ENCODE data around the gene SCRN2. TPM values are rescaled to one million over a fixed set of nuclear protein-coding genes. Genes with fewer than 3 reads are reported as not detected.

SCRN2 gene
- total and polyA plus RNA-seq, 4 donors = 13.7 to 44.2 (median 33.7) TPM

DNA sequence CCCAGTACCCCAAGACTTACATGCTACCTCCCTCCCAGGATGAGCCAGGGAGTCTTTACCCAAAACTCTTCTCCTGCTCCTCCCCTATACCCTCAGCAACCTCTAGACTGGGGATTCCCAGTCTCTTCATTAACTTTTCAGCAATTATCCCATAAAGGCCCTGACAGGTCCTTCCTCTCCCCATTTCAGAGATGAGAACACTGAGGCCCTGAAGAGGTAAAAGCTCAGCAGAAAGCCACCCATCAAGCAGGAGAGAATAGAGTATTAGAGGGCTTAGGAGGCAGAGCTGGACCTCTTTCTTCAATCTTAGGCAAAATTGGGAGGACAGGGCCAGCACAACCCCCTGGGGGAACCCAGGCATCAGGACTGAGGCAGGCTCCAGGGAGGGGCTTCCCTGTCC, 15.8 kb upstream of the SCRN2 start:
- Histone ChIP-seq H3K27ac (ENCODE audit: low read depth, low read length) (no peak overlapping the region), H3K27me3 (ENCODE audit: control insufficient read depth, insufficient read depth, low read length) (peaks cover 65% of the 10 kb centered on the region), H3K4me3 (ENCODE audit: low read depth, low read length) (no peak overlapping the region), H3K4me1 (ENCODE audit: control insufficient read depth, insufficient read depth, low read length) (peaks cover 5% of the 10 kb centered on the region), H3K9me3 (ENCODE audit: control insufficient read depth, insufficient read depth, low read length) (no peaks in the 10 kb centered on the region), H3K36me3 (ENCODE audit: control insufficient read depth, insufficient read depth, low read length) (no peaks in the 10 kb centered on the region)
- no peak for DNase-seq (ENCODE audit: low read depth in 4 of 6, low spot score in 6 of 6)

DNA sequence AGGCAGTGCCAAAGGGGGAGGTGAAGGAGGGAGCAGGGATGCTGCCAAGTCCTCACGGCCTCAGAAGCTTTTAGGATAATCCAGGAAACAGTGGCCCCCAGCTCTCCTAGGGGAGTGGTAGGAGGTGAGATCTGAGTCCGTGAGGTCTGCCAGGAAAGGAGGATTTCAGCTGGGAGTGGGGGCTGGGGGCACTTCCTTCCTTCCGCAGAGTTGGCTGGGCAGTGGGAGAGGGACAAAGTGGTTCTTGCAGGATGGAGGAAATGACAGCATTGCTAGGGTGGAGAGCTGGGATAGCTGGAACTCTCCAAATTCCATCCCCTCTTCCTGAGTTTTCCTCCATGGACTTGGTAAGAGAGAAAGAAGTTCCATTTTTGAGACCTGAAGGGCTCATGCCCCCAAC, 14.7 kb upstream of the SCRN2 start:
- Histone ChIP-seq H3K9me3 (ENCODE audit: control insufficient read depth, insufficient read depth, low read length) (no peaks in the 10 kb centered on the region), H3K4me3 (ENCODE audit: low read depth, low read length) (no peak overlapping the region), H3K4me1 (ENCODE audit: control insufficient read depth, insufficient read depth, low read length) (peaks cover 14% of the 10 kb centered on the region), H3K27me3 (ENCODE audit: control insufficient read depth, insufficient read depth, low read length) (peaks cover 76% of the 10 kb centered on the region), H3K27ac (ENCODE audit: low read depth, low read length) (no peak overlapping the region), H3K36me3 (ENCODE audit: control insufficient read depth, insufficient read depth, low read length) (no peaks in the 10 kb centered on the region)
- no peak for DNase-seq (ENCODE audit: low read depth in 4 of 6, low spot score in 6 of 6)
- WGBS (ENCODE audit: insufficient coverage) = 24% methylated on average over 2 of the region's 3 CpGs

DNA sequence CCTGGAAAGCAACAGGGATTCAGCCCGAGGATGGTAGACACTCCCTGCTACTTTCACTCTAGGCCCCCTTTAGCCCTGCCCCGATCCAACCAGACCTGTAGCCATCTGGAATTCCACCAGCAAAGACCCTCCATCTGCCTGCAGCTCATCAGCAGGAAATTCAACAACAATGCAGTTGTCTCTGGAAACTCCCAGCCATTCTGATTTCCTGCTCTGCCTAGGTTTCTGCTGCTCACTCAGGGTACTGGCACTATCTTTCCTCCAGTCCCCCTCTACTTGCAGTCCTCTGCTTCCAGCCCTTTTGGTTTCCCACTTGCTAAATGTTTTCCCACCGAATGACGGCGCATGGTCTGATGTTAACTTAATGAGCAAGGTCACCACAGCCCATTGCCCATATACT, 12.5 kb upstream of the SCRN2 start:
- H3K27me3 ChIP-seq (ENCODE audit: control insufficient read depth, insufficient read depth, low read length) = peaks cover 89% of the 10 kb centered on the region
- peaks cover 17% of the 10 kb centered on the region for H3K4me1 ChIP-seq (ENCODE audit: control insufficient read depth, insufficient read depth, low read length)
- H3K27ac ChIP-seq (ENCODE audit: low read depth, low read length) = no peak overlapping the region
- no peaks in the 10 kb centered on the region for H3K9me3 ChIP-seq (ENCODE audit: control insufficient read depth, insufficient read depth, low read length)
- no peaks in the 10 kb centered on the region for H3K36me3 ChIP-seq (ENCODE audit: control insufficient read depth, insufficient read depth, low read length)
- 46% methylated on average over 5 of the region's 5 CpGs for WGBS (ENCODE audit: insufficient coverage)
- DNase-seq (ENCODE audit: low read depth in 4 of 6, low spot score in 6 of 6) = no peak
- H3K4me3 ChIP-seq (ENCODE audit: low read depth, low read length) = no peak overlapping the region

DNA sequence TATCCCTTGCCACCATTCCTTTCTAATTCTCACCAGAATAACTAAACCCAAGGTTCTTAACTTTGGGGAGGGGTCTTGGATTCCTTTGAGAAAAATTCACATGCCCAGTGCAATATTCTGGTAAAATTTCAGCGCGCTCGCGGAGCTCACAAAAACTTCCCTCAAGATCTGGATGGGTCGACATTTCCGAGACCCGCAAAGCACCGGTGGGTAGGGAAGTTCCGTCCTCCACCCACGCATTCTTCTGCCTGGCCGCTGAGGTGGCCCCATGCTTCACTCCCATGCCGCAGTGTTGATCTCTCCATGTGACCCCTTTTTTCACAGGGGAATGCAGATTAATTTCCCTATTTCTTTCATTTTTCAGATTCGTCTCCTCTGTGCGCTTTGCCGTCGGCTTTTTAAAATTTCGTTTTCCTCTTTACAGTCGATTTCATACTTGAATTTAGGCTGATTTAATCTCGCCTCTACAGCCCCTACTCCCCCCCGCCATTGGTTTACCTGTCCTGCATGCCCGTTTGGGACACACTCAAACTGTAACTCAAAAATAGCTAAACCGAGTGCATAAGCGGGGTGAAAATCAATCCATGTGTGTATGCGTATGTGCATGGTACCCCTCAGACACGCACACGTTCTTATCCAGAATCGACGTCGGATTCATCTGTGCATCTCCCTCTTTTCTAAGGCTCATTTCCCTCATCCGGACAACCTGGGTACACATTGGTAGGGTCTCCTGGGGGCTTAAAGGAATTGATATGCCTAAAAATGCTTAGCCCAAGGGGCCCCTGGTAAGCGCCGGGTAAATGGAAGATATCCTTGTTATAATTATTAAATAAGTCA, 11.3 kb upstream of the SCRN2 start:
- peaks cover 25% of the 10 kb centered on the region for H3K4me1 ChIP-seq (ENCODE audit: control insufficient read depth, insufficient read depth, low read length)
- peaks cover 3% of the 10 kb centered on the region for H3K36me3 ChIP-seq (ENCODE audit: control insufficient read depth, insufficient read depth, low read length)
- H3K4me3 ChIP-seq (ENCODE audit: low read depth, low read length) = no peak overlapping the region
- no peak overlapping the region for H3K27ac ChIP-seq (ENCODE audit: low read depth, low read length)
- DNase-seq (ENCODE audit: low read depth in 4 of 6, low spot score in 6 of 6) = peak in 2 of 6 donors; percentile 44 to 73
- H3K27me3 ChIP-seq (ENCODE audit: control insufficient read depth, insufficient read depth, low read length) = peaks cover 99% of the 10 kb centered on the region
- 27% methylated on average over 26 of the region's 32 CpGs for WGBS (ENCODE audit: insufficient coverage)
- H3K9me3 ChIP-seq (ENCODE audit: control insufficient read depth, insufficient read depth, low read length) = no peaks in the 10 kb centered on the region

DNA sequence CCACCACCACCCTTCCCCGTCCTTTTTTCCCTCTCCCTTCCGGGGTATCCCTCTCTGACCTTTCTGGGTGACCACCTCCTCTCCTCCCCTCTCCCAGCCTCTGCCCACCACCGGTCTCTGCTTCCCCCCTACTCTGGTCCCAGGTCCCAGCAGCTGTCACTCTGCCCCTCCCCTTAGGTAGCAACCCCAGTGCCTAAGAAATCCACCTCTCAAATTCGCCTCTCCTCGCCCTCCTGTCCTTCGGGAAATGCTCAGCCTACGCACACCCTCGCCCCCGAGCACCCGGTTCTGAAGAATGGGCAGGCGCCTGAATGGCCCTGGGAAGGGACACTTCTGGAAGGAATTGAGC, 10.7 kb upstream of the SCRN2 start:
- WGBS (ENCODE audit: insufficient coverage) = 9% methylated on average over 11 of the region's 11 CpGs
- Histone ChIP-seq H3K27ac (ENCODE audit: low read depth, low read length) (no peak overlapping the region), H3K9me3 (ENCODE audit: control insufficient read depth, insufficient read depth, low read length) (no peaks in the 10 kb centered on the region), H3K4me3 (ENCODE audit: low read depth, low read length) (no peak overlapping the region), H3K36me3 (ENCODE audit: control insufficient read depth, insufficient read depth, low read length) (peaks cover 3% of the 10 kb centered on the region), H3K4me1 (ENCODE audit: control insufficient read depth, insufficient read depth, low read length) (peaks cover 31% of the 10 kb centered on the region), H3K27me3 (ENCODE audit: control insufficient read depth, insufficient read depth, low read length) (peaks cover 99% of the 10 kb centered on the region)
- DNase-seq (ENCODE audit: low read depth in 4 of 6, low spot score in 6 of 6) = no peak

DNA sequence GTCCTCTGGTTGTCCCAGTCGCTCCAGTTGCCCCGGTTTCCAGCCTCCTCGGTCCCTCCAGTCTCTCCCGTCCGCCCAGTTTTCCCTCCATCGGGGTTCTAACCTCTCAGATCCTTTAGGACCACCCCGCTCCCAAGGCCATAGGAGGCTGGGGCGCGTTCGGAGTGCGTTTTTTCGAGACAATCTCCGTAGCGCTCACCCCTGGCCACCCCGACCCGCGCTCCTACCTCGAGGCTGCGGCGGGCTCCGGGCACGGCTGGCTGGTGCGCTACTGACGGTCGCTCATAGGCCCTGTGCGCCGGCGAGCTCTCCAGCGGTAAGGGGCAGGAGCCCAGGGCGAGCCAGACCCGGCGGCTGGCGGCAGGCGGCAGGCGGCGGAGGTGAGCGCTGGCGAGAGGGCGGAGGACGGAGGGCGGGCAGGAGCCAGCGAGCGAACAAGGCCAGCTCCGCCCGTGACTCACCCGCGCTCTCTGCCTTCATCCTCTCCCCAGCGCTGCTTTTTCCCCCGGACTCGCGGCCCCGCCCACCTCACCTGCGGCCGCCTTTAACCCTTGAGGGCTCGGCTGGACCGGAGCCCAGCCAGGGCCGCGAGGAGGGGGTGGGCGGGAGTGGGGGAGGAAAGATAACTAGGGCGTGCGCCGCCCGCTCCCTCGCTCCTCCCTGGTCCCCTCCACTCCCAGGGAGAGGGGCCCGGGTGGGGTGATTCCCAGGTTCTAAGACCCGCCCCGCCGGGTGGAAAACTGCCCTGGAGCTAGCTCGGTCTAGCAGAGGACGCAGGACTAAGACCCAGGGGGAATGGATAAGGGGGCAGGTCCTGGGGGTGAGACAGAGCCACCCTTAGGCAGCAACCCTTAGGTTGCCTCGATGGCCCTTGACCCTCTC, 9.9 kb upstream of the SCRN2 start, which contains the start of gene SP6:
Gene SP6, minus strand, starts transcription at position 472 of the 882 bp plus-strand sequence. CDS start 2,734 bp downstream, outside the sequence.
- Histone ChIP-seq H3K27ac (ENCODE audit: low read depth, low read length) (no peak within 1 kb of the TSS), H3K36me3 (ENCODE audit: control insufficient read depth, insufficient read depth, low read length) (peaks cover 3% of the 10 kb centered on the region), H3K4me3 (ENCODE audit: low read depth, low read length) (no peak within 1 kb of the TSS), H3K27me3 (ENCODE audit: control insufficient read depth, insufficient read depth, low read length) (peaks cover 99% of the 10 kb centered on the region), H3K4me1 (ENCODE audit: control insufficient read depth, insufficient read depth, low read length) (peaks cover 35% of the 10 kb centered on the region), H3K9me3 (ENCODE audit: control insufficient read depth, insufficient read depth, low read length) (no peaks in the 10 kb centered on the region)
- WGBS (ENCODE audit: insufficient coverage) = 1% methylated on average over 57 of the region's 71 CpGs
- peak in 2 of 6 donors; percentile 25 to 55 for DNase-seq (ENCODE audit: low read depth in 4 of 6, low spot score in 6 of 6)

DNA sequence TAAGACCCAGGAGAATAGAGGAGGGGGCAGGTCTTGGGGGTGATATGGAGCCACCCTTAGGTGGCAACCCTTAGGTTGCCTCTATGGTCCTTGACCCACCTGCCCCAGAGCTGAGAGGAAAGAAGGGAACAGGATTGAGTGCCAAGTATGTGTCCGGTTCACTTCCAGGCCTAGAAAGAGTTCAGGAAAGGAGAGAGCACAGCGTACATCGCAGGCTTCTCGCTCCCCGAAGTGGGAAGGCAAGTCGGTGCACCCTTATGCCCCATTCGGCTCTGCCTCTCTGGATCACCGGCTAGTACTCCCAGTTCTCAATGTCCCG, 9.3 kb upstream of the SCRN2 start:
- H3K27ac ChIP-seq (ENCODE audit: low read depth, low read length) = no peak overlapping the region
- peaks cover 98% of the 10 kb centered on the region for H3K27me3 ChIP-seq (ENCODE audit: control insufficient read depth, insufficient read depth, low read length)
- 30% methylated on average over 9 of the region's 9 CpGs for WGBS (ENCODE audit: insufficient coverage)
- peaks cover 35% of the 10 kb centered on the region for H3K4me1 ChIP-seq (ENCODE audit: control insufficient read depth, insufficient read depth, low read length)
- no peak overlapping the region for H3K4me3 ChIP-seq (ENCODE audit: low read depth, low read length)
- H3K9me3 ChIP-seq (ENCODE audit: control insufficient read depth, insufficient read depth, low read length) = no peaks in the 10 kb centered on the region
- DNase-seq (ENCODE audit: low read depth in 4 of 6, low spot score in 6 of 6) = no peak
- H3K36me3 ChIP-seq (ENCODE audit: control insufficient read depth, insufficient read depth, low read length) = peaks cover 3% of the 10 kb centered on the region

DNA sequence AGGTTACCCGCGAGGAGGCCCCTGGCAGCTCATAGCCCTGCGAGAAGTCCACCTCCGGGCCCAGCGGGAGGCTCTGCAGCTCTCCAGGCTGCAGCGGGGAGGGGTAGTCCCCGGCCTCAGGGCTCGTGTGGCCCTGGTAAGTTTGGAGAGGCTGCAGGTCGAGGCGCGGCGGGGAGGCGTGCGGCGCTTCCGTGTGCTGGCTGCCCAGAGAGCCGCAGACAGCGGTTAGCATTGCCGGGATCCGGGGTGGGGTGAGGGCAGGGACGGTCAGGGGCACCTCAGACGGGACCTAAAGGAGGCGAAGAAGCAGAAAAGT, 7.1 kb upstream of the SCRN2 start:
- peaks cover 80% of the 10 kb centered on the region for H3K27me3 ChIP-seq (ENCODE audit: control insufficient read depth, insufficient read depth, low read length)
- no peak for DNase-seq (ENCODE audit: low read depth in 4 of 6, low spot score in 6 of 6)
- no peaks in the 10 kb centered on the region for H3K9me3 ChIP-seq (ENCODE audit: control insufficient read depth, insufficient read depth, low read length)
- peaks cover 40% of the 10 kb centered on the region for H3K4me1 ChIP-seq (ENCODE audit: control insufficient read depth, insufficient read depth, low read length)
- 9% methylated on average over 20 of the region's 23 CpGs for WGBS (ENCODE audit: insufficient coverage)
- H3K36me3 ChIP-seq (ENCODE audit: control insufficient read depth, insufficient read depth, low read length) = peaks cover 3% of the 10 kb centered on the region
- H3K27ac ChIP-seq (ENCODE audit: low read depth, low read length) = no peak overlapping the region
- no peak overlapping the region for H3K4me3 ChIP-seq (ENCODE audit: low read depth, low read length)

DNA sequence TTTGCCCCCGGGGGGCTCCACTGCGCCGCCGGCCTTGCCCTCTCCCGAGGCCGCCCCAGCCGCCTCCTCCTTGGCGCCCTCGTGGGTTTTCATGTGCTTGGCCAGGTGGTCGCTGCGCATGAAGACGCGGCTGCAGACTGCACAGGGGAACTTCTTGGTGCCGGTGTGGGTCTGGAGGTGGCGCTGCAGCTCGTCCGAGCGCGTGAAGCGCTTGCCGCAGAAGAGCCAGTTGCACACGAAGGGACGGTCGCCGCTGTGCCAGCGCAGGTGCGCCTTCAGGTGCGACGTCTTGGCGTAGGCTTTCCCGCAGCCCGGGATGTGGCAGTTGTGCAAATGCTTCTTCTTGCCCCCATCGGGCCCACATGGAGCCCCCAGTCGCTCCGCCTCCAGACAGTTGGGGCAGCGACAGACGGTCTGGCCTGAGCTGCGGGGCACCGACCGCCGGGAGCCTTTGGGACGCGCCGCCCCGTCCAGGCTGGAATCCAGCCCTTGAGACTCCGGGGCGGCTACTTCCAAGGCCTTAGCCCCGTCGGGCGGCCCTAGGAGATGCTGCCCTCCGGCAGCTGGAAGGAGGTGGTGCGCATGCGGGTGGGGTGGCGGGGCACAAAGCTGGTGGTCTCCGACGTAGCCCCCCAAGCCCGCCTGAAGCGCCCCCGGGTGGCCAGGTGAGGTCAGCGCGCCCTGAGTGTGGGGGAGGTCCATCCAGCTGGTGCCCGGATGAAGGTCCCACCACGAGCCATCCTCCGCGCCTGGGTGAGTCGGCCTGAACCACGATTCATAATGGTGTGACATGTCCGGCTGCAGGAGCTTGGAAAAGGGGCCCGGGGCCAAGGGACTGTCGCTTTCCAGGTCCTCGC, 6.5 kb upstream of the SCRN2 start:
- Histone ChIP-seq H3K4me3 (ENCODE audit: low read depth, low read length) (no peak overlapping the region), H3K27ac (ENCODE audit: low read depth, low read length) (no peak overlapping the region), H3K4me1 (ENCODE audit: control insufficient read depth, insufficient read depth, low read length) (peaks cover 42% of the 10 kb centered on the region), H3K27me3 (ENCODE audit: control insufficient read depth, insufficient read depth, low read length) (peaks cover 74% of the 10 kb centered on the region), H3K9me3 (ENCODE audit: control insufficient read depth, insufficient read depth, low read length) (no peaks in the 10 kb centered on the region), H3K36me3 (ENCODE audit: control insufficient read depth, insufficient read depth, low read length) (peaks cover 3% of the 10 kb centered on the region)
- 9% methylated on average over 71 of the region's 71 CpGs for WGBS (ENCODE audit: insufficient coverage)
- peak in 1 of 6 donors; percentile 34 for DNase-seq (ENCODE audit: low read depth in 4 of 6, low spot score in 6 of 6)

All from spinal cord (tissue), 10 donors.